ENCODE results near the gene ZNF593.

Gene ZNF593

DNA sequence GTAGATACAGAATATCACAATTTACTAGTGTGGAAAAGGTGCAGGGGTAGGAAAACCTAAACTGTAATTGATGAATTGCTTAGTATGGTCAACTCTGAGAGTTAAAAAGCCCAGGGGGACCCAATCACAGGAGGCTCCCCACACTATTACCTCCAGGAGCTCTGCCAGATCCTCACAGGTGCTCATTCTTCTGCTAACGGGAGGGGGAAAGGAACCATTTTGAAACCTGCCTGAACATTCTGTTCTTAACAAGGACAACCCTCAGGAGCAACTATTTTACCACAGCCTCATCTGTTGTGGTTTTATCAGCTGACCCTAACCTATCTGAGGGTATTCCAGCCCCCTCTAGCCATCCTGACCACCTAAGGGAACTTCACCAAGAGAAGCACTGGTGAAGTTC lies 39.0 kb upstream of the ZNF593 start:
- H3K27me3 Mint-ChIP-seq (ENCODE audit: low read depth) = no peaks in the 10 kb centered on the region
- no peak overlapping the region for H3K27ac Mint-ChIP-seq
- peaks cover 2% of the 10 kb centered on the region for H3K9me3 Mint-ChIP-seq
- no peak for TF ChIP-seq CTCF (IDR thresholded peaks at IDR 0.05; ENCODE audit: unreplicated experiment in 3 of 3)
- H3K36me3 Mint-ChIP-seq (ENCODE audit: low read depth) = no peaks in the 10 kb centered on the region
- H3K4me3 Mint-ChIP-seq = no peak overlapping the region
- peaks cover 6% of the 10 kb centered on the region for H3K4me1 Mint-ChIP-seq

DNA sequence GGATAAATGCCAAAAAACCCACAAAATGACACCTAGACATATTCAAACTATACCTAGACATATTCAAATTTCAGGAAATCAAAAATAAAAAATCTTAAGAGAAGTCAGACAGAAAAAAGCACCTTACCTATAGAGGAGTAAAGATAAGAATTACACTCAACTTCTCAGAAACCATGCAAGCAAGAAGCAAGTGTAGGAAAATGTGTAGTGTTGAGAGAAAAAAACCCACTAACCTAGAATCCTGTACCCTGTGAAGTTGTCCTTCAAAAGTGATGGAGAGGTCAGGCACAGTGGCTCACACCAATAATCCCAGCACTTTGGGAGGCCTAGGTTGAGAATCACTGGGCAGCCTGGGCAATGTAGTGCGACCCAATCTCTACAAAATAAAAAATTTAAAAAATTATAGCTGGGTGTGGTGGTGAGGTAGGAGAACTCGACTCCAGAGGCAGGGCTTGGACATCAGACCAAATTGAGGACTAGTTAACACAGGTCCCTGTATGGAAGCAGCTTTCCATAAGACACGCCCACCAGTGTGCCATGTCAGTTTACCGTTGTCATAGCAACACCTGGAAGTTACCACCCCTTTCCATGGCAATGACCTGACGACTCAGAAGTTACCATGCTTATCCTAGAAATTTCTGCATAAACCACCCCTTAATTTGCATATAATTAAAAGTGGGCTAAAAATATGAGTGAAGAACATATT lies 37.4 kb upstream of the ZNF593 start:
- TF ChIP-seq CTCF (IDR thresholded peaks at IDR 0.05; ENCODE audit: unreplicated experiment in 3 of 3) = no peak
- Mint-ChIP-seq H3K27ac (no peak overlapping the region), H3K4me1 (peaks cover 6% of the 10 kb centered on the region), H3K9me3 (peaks cover 2% of the 10 kb centered on the region), H3K36me3 (ENCODE audit: low read depth) (no peaks in the 10 kb centered on the region), H3K27me3 (ENCODE audit: low read depth) (no peaks in the 10 kb centered on the region), H3K4me3 (no peak overlapping the region)

GRCh38 chr1:26132834-26133167 lies 36.9 kb upstream of the ZNF593 start:
- Mint-ChIP-seq H3K4me1 (peaks cover 2% of the 10 kb centered on the region), H3K27ac (no peak overlapping the region), H3K27me3 (ENCODE audit: low read depth) (no peaks in the 10 kb centered on the region), H3K9me3 (peaks cover 2% of the 10 kb centered on the region), H3K36me3 (ENCODE audit: low read depth) (no peaks in the 10 kb centered on the region), H3K4me3 (no peak overlapping the region)
- no peak for TF ChIP-seq CTCF (IDR thresholded peaks at IDR 0.05; ENCODE audit: unreplicated experiment in 3 of 3)

DNA sequence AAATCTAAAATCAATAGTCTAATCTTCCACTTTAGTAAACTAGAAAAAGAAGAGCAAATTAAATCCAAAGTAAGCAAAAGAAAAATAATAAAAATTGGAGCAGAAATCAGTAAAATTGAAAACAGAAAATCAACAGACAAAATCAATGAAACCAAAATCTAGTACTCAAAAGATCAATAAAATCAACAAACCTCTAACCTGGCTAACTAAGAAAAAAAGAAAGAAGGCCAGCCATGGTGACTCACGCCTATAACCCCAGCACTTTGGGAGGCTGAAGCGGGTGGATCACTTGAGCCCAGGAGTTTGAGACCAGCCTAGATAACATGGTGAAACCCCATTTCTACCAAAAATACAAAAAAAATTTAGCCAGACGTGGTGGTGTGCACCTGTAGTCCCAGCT lies 35.2 kb upstream of the ZNF593 start:
- no peaks in the 10 kb centered on the region for H3K36me3 Mint-ChIP-seq (ENCODE audit: low read depth)
- no peak overlapping the region for H3K27ac Mint-ChIP-seq
- H3K4me3 Mint-ChIP-seq = no peak overlapping the region
- H3K9me3 Mint-ChIP-seq = peaks cover 2% of the 10 kb centered on the region
- no peaks in the 10 kb centered on the region for H3K27me3 Mint-ChIP-seq (ENCODE audit: low read depth)
- TF ChIP-seq CTCF (IDR thresholded peaks at IDR 0.05; ENCODE audit: unreplicated experiment in 3 of 3) = no peak
- H3K4me1 Mint-ChIP-seq = no peaks in the 10 kb centered on the region

DNA sequence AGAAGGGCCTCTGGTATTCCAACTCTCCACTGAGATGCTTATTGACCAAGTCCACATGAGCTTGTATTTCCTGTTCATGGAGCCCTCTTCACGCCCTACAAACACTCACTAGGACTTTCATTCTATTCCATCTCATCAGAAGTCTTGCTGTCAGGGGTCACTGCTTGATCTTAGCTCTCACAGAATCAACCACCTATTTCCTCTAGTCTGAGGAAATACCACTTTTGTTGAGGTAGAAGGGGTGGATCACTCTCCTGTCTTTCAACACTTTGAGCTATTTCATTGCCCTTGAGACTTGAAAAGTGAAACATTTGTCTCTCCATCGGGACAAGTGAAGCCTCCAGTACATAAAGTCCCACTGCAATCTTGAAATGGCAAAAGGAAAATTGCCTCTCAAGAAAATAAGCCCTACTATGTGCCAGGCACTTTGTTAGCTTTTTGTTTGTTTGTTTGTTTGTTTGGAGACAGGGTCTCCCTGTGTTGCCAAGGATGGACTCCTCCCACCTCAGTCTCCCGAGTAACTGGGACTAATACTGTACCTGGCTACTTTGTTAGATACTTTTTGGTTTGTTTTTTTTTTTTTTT lies 30.6 kb upstream of the ZNF593 start:
- Mint-ChIP-seq H3K36me3 (ENCODE audit: low read depth) (no peaks in the 10 kb centered on the region), H3K4me3 (no peak overlapping the region), H3K9me3 (no peaks in the 10 kb centered on the region), H3K27ac (no peak overlapping the region), H3K27me3 (ENCODE audit: low read depth) (peaks cover 8% of the 10 kb centered on the region), H3K4me1 (no peaks in the 10 kb centered on the region)
- no peak for TF ChIP-seq CTCF (IDR thresholded peaks at IDR 0.05; ENCODE audit: unreplicated experiment in 3 of 3)

DNA sequence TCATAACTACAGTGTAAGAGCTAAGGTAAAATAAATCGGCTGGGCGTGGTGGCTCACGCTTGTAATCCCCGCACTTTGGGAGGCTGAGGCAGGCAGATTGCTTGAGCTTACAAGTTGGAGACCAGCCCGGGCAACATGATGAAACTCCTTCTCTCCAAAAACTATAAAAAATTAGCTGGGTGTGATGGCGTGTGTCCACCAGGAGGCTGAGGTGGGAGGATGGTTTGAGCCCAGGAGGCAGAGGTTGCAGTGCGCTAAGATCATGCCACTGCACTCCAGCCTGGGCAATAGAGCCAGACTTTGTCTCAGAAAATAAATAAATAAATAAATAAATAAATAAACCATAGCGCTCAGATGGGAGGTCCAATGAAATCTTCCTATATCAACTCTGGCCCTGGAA lies 27.5 kb upstream of the ZNF593 start:
- no peaks in the 10 kb centered on the region for H3K36me3 Mint-ChIP-seq (ENCODE audit: low read depth)
- H3K27me3 Mint-ChIP-seq (ENCODE audit: low read depth) = peaks cover 8% of the 10 kb centered on the region
- no peak for TF ChIP-seq CTCF (IDR thresholded peaks at IDR 0.05; ENCODE audit: unreplicated experiment in 3 of 3)
- H3K4me1 Mint-ChIP-seq = no peaks in the 10 kb centered on the region
- no peak overlapping the region for H3K27ac Mint-ChIP-seq
- no peaks in the 10 kb centered on the region for H3K9me3 Mint-ChIP-seq
- H3K4me3 Mint-ChIP-seq = no peak overlapping the region

Measured in nephron (organoid).